Breast epithelium (tissue), 3 donors: Measurements from ENCODE around the gene DRD3.

Experiments
- POLR2A ChIP-seq: fragments of 450-650 bp; IDR thresholded peaks from one replicate; pipeline ENCODE4 v1.6.1; 2016; ENCODE audit warnings: antibody characterized with exemption, mild to moderate bottlenecking, moderate library complexity
- POLR2AphosphoS5 ChIP-seq, 3 donors: sonication (generic); formaldehyde crosslinking; IDR thresholded peaks; one replicate each; pipeline ENCODE4 v1.6.1; 2017; ENCODE audit warnings: antibody characterized with exemption in 3 of 3
- TF ChIP-seq, protein P1 (sequence below), 3 donors: fragments of 450-650 bp; IDR thresholded peaks; one replicate each; pipeline ENCODE4 v1.5.1; 2016 to 2017; ENCODE audit warnings: antibody characterized with exemption in 3 of 3, mild to moderate bottlenecking in 3 of 3, moderate library complexity in 3 of 3

DNA sequence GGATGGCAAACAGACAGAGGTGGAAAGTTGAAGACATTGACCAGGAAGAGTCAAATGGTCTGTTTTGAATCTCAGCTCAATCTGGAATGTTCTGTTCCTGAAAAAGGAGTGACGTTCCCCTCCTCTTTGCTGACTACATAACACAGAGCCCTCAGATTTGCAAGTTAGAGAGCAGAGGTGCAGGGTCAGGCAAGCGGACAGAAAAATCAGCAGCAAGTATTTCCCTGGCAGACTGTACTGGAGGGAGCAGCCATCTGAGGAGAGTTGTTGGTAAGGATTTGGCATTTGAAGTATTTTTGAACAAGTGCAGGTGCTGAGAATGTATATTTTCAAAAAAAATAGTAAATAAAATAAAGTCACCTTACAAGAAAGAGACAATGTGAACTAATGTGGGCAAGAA is 40.9 kb upstream of the DRD3 start:
- TF ChIP-seq, protein P1, sequence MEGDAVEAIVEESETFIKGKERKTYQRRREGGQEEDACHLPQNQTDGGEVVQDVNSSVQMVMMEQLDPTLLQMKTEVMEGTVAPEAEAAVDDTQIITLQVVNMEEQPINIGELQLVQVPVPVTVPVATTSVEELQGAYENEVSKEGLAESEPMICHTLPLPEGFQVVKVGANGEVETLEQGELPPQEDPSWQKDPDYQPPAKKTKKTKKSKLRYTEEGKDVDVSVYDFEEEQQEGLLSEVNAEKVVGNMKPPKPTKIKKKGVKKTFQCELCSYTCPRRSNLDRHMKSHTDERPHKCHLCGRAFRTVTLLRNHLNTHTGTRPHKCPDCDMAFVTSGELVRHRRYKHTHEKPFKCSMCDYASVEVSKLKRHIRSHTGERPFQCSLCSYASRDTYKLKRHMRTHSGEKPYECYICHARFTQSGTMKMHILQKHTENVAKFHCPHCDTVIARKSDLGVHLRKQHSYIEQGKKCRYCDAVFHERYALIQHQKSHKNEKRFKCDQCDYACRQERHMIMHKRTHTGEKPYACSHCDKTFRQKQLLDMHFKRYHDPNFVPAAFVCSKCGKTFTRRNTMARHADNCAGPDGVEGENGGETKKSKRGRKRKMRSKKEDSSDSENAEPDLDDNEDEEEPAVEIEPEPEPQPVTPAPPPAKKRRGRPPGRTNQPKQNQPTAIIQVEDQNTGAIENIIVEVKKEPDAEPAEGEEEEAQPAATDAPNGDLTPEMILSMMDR (IDR thresholded peaks at IDR 0.05) = no peak
- TF ChIP-seq POLR2A (no peak), POLR2AphosphoS5 (IDR thresholded peaks at IDR 0.05) (no peak)
